Measurements from ENCODE around the gene LRRN4CL. TPM values are rescaled to one million over a fixed set of nuclear protein-coding genes. Genes with fewer than 3 reads are reported as not detected.

Gene LRRN4CL
- total and polyA plus RNA-seq, 2 of the 8 experiments (the other 6 are each of a cell fraction or from before 2014, with no cell fraction given) = 0.05 to 0.26 TPM

DNA sequence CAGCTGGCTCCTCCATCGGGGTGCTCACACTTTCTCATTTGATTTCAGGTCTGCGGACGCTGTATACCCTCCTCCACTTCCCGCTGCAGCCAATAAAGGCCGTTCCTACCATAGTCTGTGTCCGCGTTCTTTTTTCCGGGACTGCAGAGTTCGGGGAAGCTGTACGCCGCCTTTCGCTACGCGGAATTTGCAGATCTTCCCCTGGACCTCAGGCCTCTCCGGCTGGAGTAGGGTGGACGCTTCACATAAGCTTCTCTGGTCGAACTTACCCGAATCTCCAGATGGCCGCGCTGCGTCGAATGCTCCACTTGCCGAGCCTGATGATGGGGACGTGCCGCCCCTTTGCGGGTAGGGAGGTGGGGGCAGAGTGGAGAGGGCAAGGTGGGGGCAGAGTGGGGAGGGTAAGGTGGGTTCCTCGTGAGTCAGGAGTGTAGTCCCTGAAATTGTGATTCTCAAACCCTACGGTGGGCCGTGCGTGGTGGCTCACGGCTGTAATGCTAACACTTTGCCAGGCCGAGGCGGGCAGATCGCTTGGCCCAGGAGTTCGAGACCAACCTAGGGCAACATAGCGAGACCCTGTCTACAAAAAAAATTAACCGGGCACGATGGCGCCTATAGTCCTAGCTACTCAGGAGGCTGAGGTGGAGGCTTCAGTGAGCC is 23.6 kb downstream of the LRRN4CL start:
- ChIA-PET POLR2A (ENCODE audit: partially characterized antibody) (interaction anchor here (0.6 to 61.4 kb wide), 60 partner anchors 5 to 859 kb away, joined by 3 to 2041 read pairs (median 6); partner anchors contain the start of genes B3GAT3, BSCL2, C11orf98 and CSKMT), CTCF (ENCODE audit: partially characterized antibody) (interaction anchor here (0.7 to 1.9 kb wide), 16 partner anchors 10 to 1526 kb away, joined by 3 to 8 read pairs (median 3); partner anchors contain the start of genes BSCL2, GNG3, INTS5 and TUT1)
- Histone ChIP-seq H3K9me3 (ENCODE audit: insufficient read depth in 2 of 2, low read depth in 1 of 2, low read length in 1 of 2) (no peaks in the 10 kb centered on the region), H3K56ac (replicated peaks; ENCODE audit: insufficient read length, low read depth, low read length) (peak overlapping the region; percentile 93), H3K27ac (ENCODE audit: low read depth, low read length) (peak overlapping the region; percentile 73), H3K4me3 (ENCODE audit: extremely low read depth in 1 of 4, insufficient read depth in 2 of 4, low read depth in 3 of 4, low read length in 4 of 4) (peak overlapping the region; percentile 83 to 98 (median 95)), H3K79me2 (ENCODE audit: control insufficient read depth in 1 of 2, insufficient read depth in 2 of 2, low read length in 2 of 2) (peaks cover 7 to 33% of the 10 kb centered on the region in 2 experiments; a peak in 3 of 4 replicates), H4K91ac (replicated peaks; ENCODE audit: insufficient read length, low read length) (peak overlapping the region; percentile 83), H2BK5ac (ENCODE audit: low read depth, low read length) (peak overlapping the region; percentile 80), H2BK20ac (ENCODE audit: low read length) (no peak overlapping the region), H3K4me2 (ENCODE audit: insufficient read depth in 1 of 2, low read depth in 2 of 2, low read length in 2 of 2) (peak overlapping the region; percentile 77 to 86), H3K18ac (ENCODE audit: extremely low read depth, low read length) (peak overlapping the region; percentile 72), H4K5ac (ENCODE audit: insufficient read length, low read depth, low read length) (peak overlapping the region; percentile 84), H3K79me1 (ENCODE audit: low read depth, low read length) (peaks cover 5% of the 10 kb centered on the region), H3K23me2 (ENCODE audit: low read depth, low read length) (peaks cover 12% of the 10 kb centered on the region), H2BK12ac (ENCODE audit: low read depth, low read length) (no peak overlapping the region), H2BK15ac (ENCODE audit: low read length) (no peak overlapping the region), H3K27me3 (replicated peaks in 1 of 4; ENCODE audit: control insufficient read depth in 3 of 4, extremely low read depth in 1 of 4, insufficient read depth in 3 of 4, low read length in 3 of 4) (no peaks in the 10 kb centered on the region), H3K14ac (ENCODE audit: insufficient read length) (peak overlapping the region; percentile 2), H2AK5ac (ENCODE audit: low read depth, low read length) (peak overlapping the region; percentile 0; the same call in 1 of the 2 replicates), H3K9ac (replicated peaks in 1 of 4; ENCODE audit: extremely low read depth in 1 of 4, low read depth in 3 of 4, low read length in 3 of 4) (peak overlapping the region; percentile 75 to 92 (median 90)), H2BK120ac (replicated peaks; ENCODE audit: low read depth, low read length) (no peak overlapping the region), H2AFZ (ENCODE audit: low read length) (no peak overlapping the region), H3K36me3 (ENCODE audit: control insufficient read depth in 2 of 4, insufficient read depth in 4 of 4, low read length in 3 of 4) (peaks cover 11 to 37% (median 20%) of the 10 kb centered on the region in 4 experiments), H3K4me1 (replicated peaks in 1 of 4; ENCODE audit: control insufficient read depth in 3 of 4, insufficient read depth in 4 of 4, low read length in 3 of 4) (peaks cover 4 to 11% (median 8%) of the 10 kb centered on the region in 4 experiments), H4K20me1 (replicated peaks in 1 of 2; ENCODE audit: control insufficient read depth in 1 of 2, insufficient read depth in 2 of 2, low read length in 2 of 2) (peaks cover 3 to 6% of the 10 kb centered on the region in 2 experiments), H3K23ac (ENCODE audit: insufficient read length) (no peak overlapping the region), H4K8ac (ENCODE audit: extremely low read depth, insufficient read depth, low read length) (no peak overlapping the region; the same call in 1 of the 2 replicates), H3K4ac (replicated peaks; ENCODE audit: insufficient read length, low read depth, low read length) (peak overlapping the region; percentile 7)
- TF ChIP-seq SAP30 (IDR thresholded peaks at IDR 0.05; ENCODE audit: insufficient read depth, insufficient replicate concordance, low read length) = peak; percentile 56
- TF ChIP-seq POLR2AphosphoS5 (IDR thresholded peaks at IDR 0.05; ENCODE audit: low read depth, low read length) = peak; percentile 80; the same call in 1 of the 2 replicates
- no peak for TF ChIP-seq EGR1 (IDR thresholded peaks at IDR 0.05; ENCODE audit: borderline replicate concordance, low read depth, low read length)
- TF ChIP-seq, protein P1, sequence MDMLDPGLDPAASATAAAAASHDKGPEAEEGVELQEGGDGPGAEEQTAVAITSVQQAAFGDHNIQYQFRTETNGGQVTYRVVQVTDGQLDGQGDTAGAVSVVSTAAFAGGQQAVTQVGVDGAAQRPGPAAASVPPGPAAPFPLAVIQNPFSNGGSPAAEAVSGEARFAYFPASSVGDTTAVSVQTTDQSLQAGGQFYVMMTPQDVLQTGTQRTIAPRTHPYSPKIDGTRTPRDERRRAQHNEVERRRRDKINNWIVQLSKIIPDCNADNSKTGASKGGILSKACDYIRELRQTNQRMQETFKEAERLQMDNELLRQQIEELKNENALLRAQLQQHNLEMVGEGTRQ (IDR thresholded peaks at IDR 0.05; ENCODE audit: low read length) = no peak
- peak; percentile 14 for TF ChIP-seq TAF7 (optimal IDR thresholded peaks at IDR 0.05; ENCODE audit: borderline replicate concordance, low read depth, low read length)
- TF ChIP-seq YY1 (IDR thresholded peaks at IDR 0.05; ENCODE audit: low read depth, low read length) = no peak
- no peak for TF ChIP-seq NRF1 (IDR thresholded peaks at IDR 0.05; ENCODE audit: low read depth, low read length)
- no peak for TF ChIP-seq SP2 (IDR thresholded peaks at IDR 0.05; ENCODE audit: low read length)
- TF ChIP-seq SIX5 (IDR thresholded peaks at IDR 0.05; ENCODE audit: low read depth, low read length) = no peak
- TF ChIP-seq SUZ12 (IDR thresholded peaks at IDR 0.05; ENCODE audit: low read length) = no peak
- WGBS, 2 experiments (ENCODE audit: extremely low coverage in 1 of 2, insufficient coverage in 1 of 2, insufficient read length in 1 of 2, insufficient replicate concordance in 2 of 2, low coverage in 1 of 2, low lambda C conversion rate in 2 of 2, missing lambda C conversion rate in 1 of 2) = 7% methylated on average over 37 of the region's 39 CpGs; no CpG with 5 or more reads in 1 of the 2 experiments
- DNase-seq (ENCODE audit: low read depth in 1 of 2, low spot score in 2 of 2) (no peak), FAIRE-seq (no peak)

All from H1 (cell line).